Tibial artery (tissue), 4 donors: Measurements from ENCODE around the gene HBD.

Experiments used
- DNase-seq, 2 donors: peaks; one replicate each; pipeline ENCODE4 v3.0.0-alpha.2; 2019
- H3K27ac ChIP-seq, 2 donors: fragments of 200-600 bp; sonication (generic) in 1 of 2; 1 replicate in 1 of 2; 2 replicates in 1 of 2; pipeline ENCODE4 v1.5.1; 2018 to 2019; ENCODE audit warnings: mild to moderate bottlenecking in 1 of 2
- H3K27me3 ChIP-seq, 2 donors: fragments of 200-600 bp; sonication (generic) in 1 of 2; one replicate each; pipeline versions ENCODE4 v1.5.1 to v1.6.0; 2016 to 2019
- H3K36me3 ChIP-seq, 3 donors: fragments of 200-600 bp; sonication (generic) in 2 of 3; one replicate each; pipeline ENCODE4 v1.5.1; 2016 to 2019; ENCODE audit warnings: mild to moderate bottlenecking in 2 of 3
- H3K4me1 ChIP-seq, 4 donors: fragments of 200-600 bp; sonication (generic) in 2 of 4; 1 replicate in 3 of 4; 2 replicates in 1 of 4; pipeline ENCODE4 v1.5.1; 2016 to 2019
- H3K4me3 ChIP-seq, 2 donors: fragments of 200-600 bp; sonication (generic) in 1 of 2; 1 replicate in 1 of 2; 2 replicates in 1 of 2; pipeline ENCODE4 v1.5.1; 2018 to 2019; ENCODE audit warnings: mild to moderate bottlenecking in 2 of 2
- H3K9me3 ChIP-seq, 3 donors: fragments of 200-600 bp; sonication (generic) in 1 of 3; one replicate each; pipeline ENCODE4 v1.5.1; 2016 to 2019
- intact Hi-C: fragments of 100-400 bp; cut with DNase I; formaldehyde crosslinking; loops from one replicate; pipeline ENCODE4 v1.15.0; 2023; ENCODE audit warnings: low total_unique reads
- TF ChIP-seq, protein P1 (sequence below), 2 experiments: fragments of 200-600 bp in 1 of 2; fragments of 450-650 bp in 1 of 2; IDR thresholded peaks; one replicate each; pipeline ENCODE4 v1.5.1; 2017 to 2019; ENCODE audit warnings: antibody characterized with exemption in 2 of 2, mild to moderate bottlenecking in 1 of 2, moderate library complexity in 1 of 2

HBD gene

DNA sequence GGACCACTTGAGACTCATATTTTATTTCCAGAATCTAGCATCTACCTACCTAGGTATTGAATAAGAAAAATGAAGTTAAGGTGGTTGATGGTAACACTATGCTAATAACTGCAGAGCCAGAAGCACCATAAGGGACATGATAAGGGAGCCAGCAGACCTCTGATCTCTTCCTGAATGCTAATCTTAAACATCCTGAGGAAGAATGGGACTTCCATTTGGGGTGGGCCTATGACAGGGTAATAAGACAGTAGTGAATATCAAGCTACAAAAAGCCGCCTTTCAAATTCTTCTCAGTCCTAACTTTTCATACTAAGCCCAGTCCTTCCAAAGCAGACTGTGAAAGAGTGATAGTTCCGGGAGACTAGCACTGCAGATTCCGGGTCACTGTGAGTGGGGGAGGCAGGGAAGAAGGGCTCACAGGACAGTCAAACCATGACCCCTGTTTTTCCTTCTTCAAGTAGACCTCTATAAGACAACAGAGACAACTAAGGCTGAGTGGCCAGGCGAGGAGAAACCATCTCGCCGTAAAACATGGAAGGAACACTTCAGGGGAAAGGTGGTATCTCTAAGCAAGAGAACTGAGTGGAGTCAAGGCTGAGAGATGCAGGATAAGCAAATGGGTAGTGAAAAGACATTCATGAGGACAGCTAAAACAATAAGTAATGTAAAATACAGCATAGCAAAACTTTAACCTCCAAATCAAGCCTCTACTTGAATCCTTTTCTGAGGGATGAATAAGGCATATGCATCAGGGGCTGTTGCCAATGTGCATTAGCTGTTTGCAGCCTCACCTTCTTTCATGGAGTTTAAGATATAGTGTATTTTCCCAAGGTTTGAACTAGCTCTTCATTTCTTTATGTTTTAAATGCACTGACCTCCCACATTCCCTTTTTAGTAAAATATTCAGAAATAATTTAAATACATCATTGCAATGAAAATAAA, 9.5 kb downstream of the HBD start:
- no peak overlapping the region for H3K4me3 ChIP-seq
- intact Hi-C loops = no loop called here
- no peaks in the 10 kb centered on the region for H3K4me1 ChIP-seq
- H3K27ac ChIP-seq = no peak overlapping the region
- DNase-seq = no peak
- H3K9me3 ChIP-seq = no peaks in the 10 kb centered on the region
- TF ChIP-seq, protein P1, sequence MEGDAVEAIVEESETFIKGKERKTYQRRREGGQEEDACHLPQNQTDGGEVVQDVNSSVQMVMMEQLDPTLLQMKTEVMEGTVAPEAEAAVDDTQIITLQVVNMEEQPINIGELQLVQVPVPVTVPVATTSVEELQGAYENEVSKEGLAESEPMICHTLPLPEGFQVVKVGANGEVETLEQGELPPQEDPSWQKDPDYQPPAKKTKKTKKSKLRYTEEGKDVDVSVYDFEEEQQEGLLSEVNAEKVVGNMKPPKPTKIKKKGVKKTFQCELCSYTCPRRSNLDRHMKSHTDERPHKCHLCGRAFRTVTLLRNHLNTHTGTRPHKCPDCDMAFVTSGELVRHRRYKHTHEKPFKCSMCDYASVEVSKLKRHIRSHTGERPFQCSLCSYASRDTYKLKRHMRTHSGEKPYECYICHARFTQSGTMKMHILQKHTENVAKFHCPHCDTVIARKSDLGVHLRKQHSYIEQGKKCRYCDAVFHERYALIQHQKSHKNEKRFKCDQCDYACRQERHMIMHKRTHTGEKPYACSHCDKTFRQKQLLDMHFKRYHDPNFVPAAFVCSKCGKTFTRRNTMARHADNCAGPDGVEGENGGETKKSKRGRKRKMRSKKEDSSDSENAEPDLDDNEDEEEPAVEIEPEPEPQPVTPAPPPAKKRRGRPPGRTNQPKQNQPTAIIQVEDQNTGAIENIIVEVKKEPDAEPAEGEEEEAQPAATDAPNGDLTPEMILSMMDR (IDR thresholded peaks at IDR 0.05) = no peak
- no peaks in the 10 kb centered on the region for H3K36me3 ChIP-seq
- no peaks in the 10 kb centered on the region for H3K27me3 ChIP-seq

DNA sequence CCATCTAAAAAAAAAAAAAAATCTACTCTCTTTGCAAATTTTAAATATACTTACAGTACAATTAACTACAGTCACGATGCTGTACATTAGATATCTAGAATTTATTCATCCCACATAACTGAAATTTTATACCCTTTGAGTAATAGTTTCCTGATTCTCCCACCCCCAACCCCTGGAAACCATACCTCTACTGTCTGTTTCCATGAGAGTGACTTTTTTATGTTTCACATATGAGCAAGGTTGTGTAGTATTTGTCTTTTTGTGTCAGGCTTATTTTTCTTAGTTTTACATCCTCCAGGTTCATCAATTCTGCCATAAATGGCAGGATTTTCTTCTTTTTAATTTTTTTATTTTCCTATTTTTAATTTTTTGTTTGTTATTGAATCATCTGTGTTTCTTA, 10.6 kb downstream of the HBD start:
- no peaks in the 10 kb centered on the region for H3K4me1 ChIP-seq
- intact Hi-C loops = no loop called here

DNA sequence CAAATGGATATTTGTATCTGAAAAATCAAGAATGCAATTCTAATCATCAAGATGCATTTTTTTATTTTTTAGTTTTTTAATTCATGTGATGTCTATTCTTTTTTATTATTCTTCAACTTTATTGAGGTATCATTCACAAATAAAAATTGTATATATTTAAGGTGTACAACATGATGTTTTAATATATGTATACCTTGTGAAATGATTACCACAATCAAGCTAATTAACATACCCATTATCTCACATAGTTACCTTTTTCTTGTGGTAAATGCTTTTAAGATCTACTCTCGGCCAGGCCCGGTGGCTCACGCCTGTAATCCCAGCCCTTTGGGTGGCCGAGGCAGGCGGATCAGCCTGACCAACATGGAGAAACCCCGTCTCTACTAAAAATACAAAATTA, 11.1 kb downstream of the HBD start:
- no peak overlapping the region for H3K4me3 ChIP-seq
- intact Hi-C loops = no loop called here
- DNase-seq = no peak
- no peaks in the 10 kb centered on the region for H3K27me3 ChIP-seq
- H3K9me3 ChIP-seq = no peaks in the 10 kb centered on the region
- H3K27ac ChIP-seq = no peak overlapping the region
- no peaks in the 10 kb centered on the region for H3K4me1 ChIP-seq
- TF ChIP-seq, protein P1 (IDR thresholded peaks at IDR 0.05) = no peak
- H3K36me3 ChIP-seq = no peaks in the 10 kb centered on the region

More for the DNA sequence above, 10.6 kb downstream of the HBD start:
- no peak for DNase-seq
- no peaks in the 10 kb centered on the region for H3K9me3 ChIP-seq
- no peaks in the 10 kb centered on the region for H3K36me3 ChIP-seq
- H3K27ac ChIP-seq = no peak overlapping the region
- H3K27me3 ChIP-seq = no peaks in the 10 kb centered on the region
- TF ChIP-seq, protein P1 (IDR thresholded peaks at IDR 0.05) = no peak
- no peak overlapping the region for H3K4me3 ChIP-seq

DNA sequence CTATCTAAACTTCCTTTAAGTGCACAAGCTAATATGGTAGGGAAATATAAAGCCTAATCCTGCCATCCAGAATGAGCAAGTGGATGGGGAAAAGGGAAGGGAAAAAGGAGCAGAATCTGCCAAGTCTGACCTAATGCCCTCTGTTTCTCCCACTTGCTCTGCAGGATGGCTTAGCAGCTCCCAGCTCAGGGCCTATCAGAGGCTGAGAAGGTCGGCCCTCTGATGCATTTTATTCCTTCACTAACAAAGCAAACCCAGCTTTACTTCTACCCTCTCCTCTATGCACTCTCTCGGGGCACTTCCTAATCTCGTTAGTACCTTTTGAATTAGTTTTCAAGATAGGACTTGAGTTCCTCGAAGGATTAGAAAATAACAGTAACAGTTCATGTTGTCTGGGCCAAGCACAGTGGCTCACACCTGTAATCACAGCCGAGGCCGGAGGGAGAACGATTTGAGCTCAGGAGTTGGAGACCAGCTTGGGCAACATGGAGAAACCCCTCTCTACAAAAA, 23.9 kb downstream of the HBD start:
- Histone ChIP-seq H3K36me3 (no peaks in the 10 kb centered on the region), H3K27ac (no peak overlapping the region), H3K27me3 (no peaks in the 10 kb centered on the region), H3K9me3 (no peaks in the 10 kb centered on the region), H3K4me3 (no peak overlapping the region), H3K4me1 (no peaks in the 10 kb centered on the region)
- intact Hi-C loops = no loop called here
- TF ChIP-seq, protein P1 (IDR thresholded peaks at IDR 0.05) = no peak
- DNase-seq = no peak

DNA sequence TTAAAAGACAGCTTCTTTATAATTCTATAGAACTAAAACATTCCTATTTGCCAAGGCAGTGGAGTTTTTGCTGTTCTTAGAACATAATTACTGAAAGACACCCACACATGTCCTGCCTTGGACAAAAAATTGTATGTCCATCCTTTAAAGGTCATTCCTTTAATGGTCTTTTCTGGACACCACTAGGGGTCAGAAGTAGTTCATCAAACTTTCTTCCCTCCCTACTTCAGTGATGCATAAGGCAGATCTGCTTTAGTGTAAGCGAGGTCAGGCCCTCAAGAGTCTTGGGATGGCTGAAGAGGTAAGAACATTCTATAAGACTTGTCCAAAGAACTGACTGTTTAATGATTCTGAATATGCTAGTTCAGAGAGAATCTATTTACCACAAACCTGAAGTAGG, 29.5 kb downstream of the HBD start:
- no peak for DNase-seq
- Histone ChIP-seq H3K4me1 (no peaks in the 10 kb centered on the region), H3K27ac (no peak overlapping the region), H3K36me3 (no peaks in the 10 kb centered on the region), H3K4me3 (no peak overlapping the region), H3K27me3 (no peaks in the 10 kb centered on the region), H3K9me3 (no peaks in the 10 kb centered on the region)
- TF ChIP-seq, protein P1 (IDR thresholded peaks at IDR 0.05) = peak in 1 of 2 experiments; percentile 30
- intact Hi-C loops = no loop called here
